IMR-90 (cell line): ENCODE measurements around the gene TMEM263. TPM values are rescaled to one million over a fixed set of nuclear protein-coding genes. Genes with fewer than 3 reads are reported as not detected.

Experiments
- ATAC-seq: fragments of 200-7000 bp; cut with Tn5 transposase; 2 replicates; pipeline ENCODE4 v1.9.1; 2020; ENCODE audit warnings: low read depth, mild to moderate bottlenecking, moderate library complexity
- BruUV-seq: library from RNA; stranded (reverse); fragments of 400-500 nt; replicated peaks from 2 replicates; lab custom pipeline; 2021; lab: Mats Ljungman, UMichigan
- CTCF ChIA-PET: fragments of 300-600 bp; formaldehyde crosslinking; extraction: SDS; loops from one replicate; lab custom pipeline; 2021; ENCODE audit warnings: antibody characterized with exemption; lab: Yijun Ruan, JAX
- POLR2A ChIA-PET: fragments of 300-600 bp; sonication (Branson Sonifier 250); formaldehyde crosslinking; loops from one replicate; lab custom pipeline; 2022; ENCODE audit warnings: antibody characterized with exemption; ENCODE audit not compliant: unreplicated experiment; lab: Charles Lee
- DNase-seq: peaks from one replicate; pipeline ENCODE4 v3.0.0; 2013
- H2AFZ ChIP-seq: replicated peaks from 2 replicates; pipeline ENCODE3; 2013; ENCODE audit warnings: low read length, mild to moderate bottlenecking; ENCODE audit not compliant: poor library complexity
- H2AK5ac ChIP-seq: 2 replicates; pipeline ENCODE4 v1.6.1; 2013; ENCODE audit warnings: low read depth, low read length, inconsistent platforms
- H2AK9ac ChIP-seq: replicated peaks from 2 replicates; pipeline ENCODE3; 2013; ENCODE audit warnings: mild to moderate bottlenecking, low read depth, low read length, moderate library complexity; ENCODE audit not compliant: poor library complexity
- H2BK120ac ChIP-seq: 2 replicates; pipeline ENCODE4 v1.6.1; 2013; ENCODE audit warnings: low read depth, low read length, inconsistent platforms
- H2BK15ac ChIP-seq: 3 replicates; pipeline ENCODE4 v1.6.1; 2013; ENCODE audit warnings: low read depth, low read length, inconsistent platforms
- H2BK20ac ChIP-seq: 2 replicates; pipeline ENCODE4 v1.6.1; 2013; ENCODE audit warnings: low read depth, mild to moderate bottlenecking, inconsistent platforms, low read length, moderate library complexity
- H2BK5ac ChIP-seq: 2 replicates; pipeline ENCODE4 v1.6.1; 2013; ENCODE audit warnings: mild to moderate bottlenecking, low read depth, low read length, inconsistent platforms; ENCODE audit not compliant: poor library complexity, severe bottlenecking
- H3K14ac ChIP-seq: replicated peaks from 2 replicates; pipeline ENCODE4 v1.6.1; 2013; ENCODE audit warnings: low read depth, low read length, inconsistent platforms
- H3K18ac ChIP-seq: 2 replicates; pipeline ENCODE4 v1.6.1; 2013; ENCODE audit warnings: low read depth, low read length, control low read depth
- H3K23ac ChIP-seq: 2 replicates; pipeline ENCODE4 v1.6.1; 2013; ENCODE audit warnings: low read depth, low read length, inconsistent platforms
- H3K27ac ChIP-seq: 2 replicates; pipeline ENCODE4 v1.5.1; 2013; ENCODE audit warnings: mild to moderate bottlenecking, control low read depth, low read length; ENCODE audit not compliant: insufficient read depth
- H3K27me3 ChIP-seq: 2 replicates; pipeline ENCODE4 v1.6.1; 2013; ENCODE audit warnings: low read length; ENCODE audit not compliant: control insufficient read depth, insufficient read depth
- H3K36me3 ChIP-seq: 2 replicates; pipeline ENCODE4 v1.6.1; 2013; ENCODE audit warnings: low read length, mixed read lengths; ENCODE audit not compliant: control insufficient read depth, insufficient read depth
- H3K4ac ChIP-seq: 2 replicates; pipeline ENCODE4 v1.6.1; 2013; ENCODE audit warnings: low read depth, low read length, inconsistent platforms
- H3K4me1 ChIP-seq: 2 replicates; pipeline ENCODE4 v1.6.1; 2013; ENCODE audit warnings: low read length, mixed read lengths; ENCODE audit not compliant: control insufficient read depth, insufficient read depth
- H3K4me2 ChIP-seq: 2 replicates; pipeline ENCODE4 v1.6.1; 2013; ENCODE audit warnings: low read depth, mild to moderate bottlenecking, control low read depth, low read length, moderate library complexity
- H3K4me3 ChIP-seq: 2 replicates; pipeline ENCODE4 v1.5.1; 2013; ENCODE audit warnings: low read depth, mild to moderate bottlenecking, control low read depth, low read length, moderate library complexity; ENCODE audit not compliant: insufficient read depth
- H3K56ac ChIP-seq: 2 replicates; pipeline ENCODE4 v1.6.1; 2013; ENCODE audit warnings: low read length, inconsistent platforms; ENCODE audit not compliant: insufficient read depth; ENCODE audit errors: extremely low read depth
- H3K79me1 ChIP-seq, 2 experiments: 2 replicates each; pipeline ENCODE4 v1.6.1; 2013; ENCODE audit warnings: low read length in 2 of 2, inconsistent platforms in 1 of 2, low read depth in 1 of 2
- H3K9ac ChIP-seq: 2 replicates; pipeline ENCODE4 v1.6.1; 2013; ENCODE audit warnings: low read depth, low read length, control low read depth
- H3K9me1 ChIP-seq: 2 replicates; pipeline ENCODE4 v1.6.1; 2013; ENCODE audit warnings: low read length, inconsistent platforms; ENCODE audit not compliant: insufficient read depth
- H3K9me3 ChIP-seq: 2 replicates; pipeline ENCODE4 v1.6.1; 2013; ENCODE audit warnings: low read length; ENCODE audit not compliant: control insufficient read depth, insufficient read depth
- H4K20me1 ChIP-seq: 2 replicates; pipeline ENCODE4 v1.6.1; 2013; ENCODE audit warnings: low read length, inconsistent platforms; ENCODE audit not compliant: insufficient read depth
- H4K5ac ChIP-seq: 2 replicates; pipeline ENCODE4 v1.6.1; 2013; ENCODE audit warnings: mild to moderate bottlenecking, low read depth, low read length, control low read depth
- H4K8ac ChIP-seq, 2 experiments: 2 replicates each; pipeline ENCODE4 v1.6.1; 2013; ENCODE audit warnings: low read depth in 2 of 2, low read length in 2 of 2, control low read depth in 1 of 2, inconsistent platforms in 1 of 2
- H4K91ac ChIP-seq: 2 replicates; pipeline ENCODE4 v1.6.1; 2013; ENCODE audit warnings: low read depth, low read length, inconsistent platforms; ENCODE audit not compliant: insufficient read depth
- BHLHE40 ChIP-seq: fragments of 150-350 bp; IDR thresholded peaks from 2 replicates; pipeline ENCODE4 v1.6.1; 2016; ENCODE audit warnings: mild to moderate bottlenecking, low read depth, low read length
- CHD1 ChIP-seq: IDR thresholded peaks from 2 replicates; pipeline ENCODE4 v1.6.1; 2012; ENCODE audit warnings: low read depth, low read length, improper control_type of control experiment
- CTCF ChIP-seq: conservative IDR thresholded peaks from 2 replicates; pipeline ENCODE4 v1.5.1; 2012; ENCODE audit warnings: mild to moderate bottlenecking, low read depth, low read length, improper control_type of control experiment
- FOS ChIP-seq: fragments of 150-350 bp; IDR thresholded peaks from 2 replicates; pipeline ENCODE4 v1.6.1; 2016; ENCODE audit warnings: low read depth, low read length
- MAFK ChIP-seq: IDR thresholded peaks from 2 replicates; pipeline ENCODE4 v1.6.1; 2012; ENCODE audit warnings: low read depth, low read length, improper control_type of control experiment
- MXI1 ChIP-seq: IDR thresholded peaks from 2 replicates; pipeline ENCODE4 v1.6.1; 2012; ENCODE audit warnings: low read depth, mild to moderate bottlenecking, low read length, moderate library complexity, borderline replicate concordance
- NFE2L2 ChIP-seq: fragments of 150-350 bp; IDR thresholded peaks from 2 replicates; pipeline ENCODE4 v1.6.1; 2016; ENCODE audit warnings: low read depth, mild to moderate bottlenecking, low read length
- RAD21 ChIP-seq: IDR thresholded peaks from 2 replicates; pipeline ENCODE4 v1.6.1; 2012; ENCODE audit warnings: low read length, improper control_type of control experiment
- RFX5 ChIP-seq: IDR thresholded peaks from 2 replicates; pipeline ENCODE4 v1.8.0; 2012; ENCODE audit warnings: low read depth, mild to moderate bottlenecking, low read length, moderate library complexity
- USF2 ChIP-seq: fragments of 150-350 bp; IDR thresholded peaks from 2 replicates; pipeline ENCODE4 v1.6.1; 2017; ENCODE audit warnings: mild to moderate bottlenecking, antibody characterized with exemption, low read length, low read depth
- WGBS, 2 experiments: methylation state at CpG; one replicate each; pipeline versions ENCODE4 v1.1.5 to v1.1.7; 2013; ENCODE audit warnings: missing lambda C conversion rate in 2 of 2; ENCODE audit not compliant: insufficient read length in 1 of 2; ENCODE audit errors: extremely low coverage in 2 of 2; 5-methylcytosine and 5-hydroxymethylcytosine counted together
- dilution Hi-C: fragments of 300-500 bp; cut with HindIII; formaldehyde crosslinking; loops from one replicate; pipeline ENCODE4 v1.14.3; 2018; ENCODE audit warnings: low sequenced_read_pairs; ENCODE audit not compliant: unreplicated experiment
- in situ Hi-C: fragments of 300-500 bp; cut with MboI; formaldehyde crosslinking; loops from 3 replicates; pipeline ENCODE4 v1.14.3; 2019; ENCODE audit warnings: low sequenced_read_pairs, inconsistent platforms, mixed read lengths
- intact Hi-C: fragments of 100-400 bp; cut with micrococcal nuclease; formaldehyde crosslinking; loops from 2 replicates; pipeline ENCODE4 v1.10.0; 2022
- polyA plus RNA-seq, 3 experiments: library from polyadenylated mRNA; depleted of rRNA; stranded (reverse); fragments of >200 nt; gene quantifications; 2 replicates each; pipeline ENCODE4 v1.2.3, GENCODE V29; 2012; ENCODE audit warnings: low replicate concordance in 1 of 3
- total RNA-seq: library from RNA; depleted of rRNA; stranded (reverse); fragments of >200 nt; gene quantifications from 2 replicates; pipeline ENCODE4 v1.2.3, GENCODE V29; 2012

Gene TMEM263
- total and polyA plus RNA-seq, 2 of the 4 experiments (the other 2 are of a cell fraction), result 47.9 to 99.7 TPM

GRCh38 chr12:106975098-106975497 is 19.4 kb downstream of the TMEM263 start:
- Histone ChIP-seq H2BK5ac (no peak overlapping the region), H3K4me3 (no peak overlapping the region), H3K23ac (no peak overlapping the region), H4K20me1 (peaks cover 53% of the 10 kb centered on the region), H2BK120ac (no peak overlapping the region), H4K8ac (no peak overlapping the region), H2AK5ac (no peak overlapping the region), H3K27ac (no peak overlapping the region), H3K9ac (no peak overlapping the region), H3K18ac (no peak overlapping the region), H3K56ac (no peak overlapping the region), H3K27me3 (no peaks in the 10 kb centered on the region), H3K79me1 (peaks cover 14 to 51% of the 10 kb centered on the region in 2 experiments), H3K36me3 (peaks cover 14% of the 10 kb centered on the region), H2AFZ (no peak overlapping the region), H4K5ac (no peak overlapping the region), H2BK15ac (no peak overlapping the region), H3K9me3 (no peaks in the 10 kb centered on the region), H3K4me2 (no peak overlapping the region), H2AK9ac (no peak overlapping the region), H2BK20ac (no peak overlapping the region), H3K4ac (no peak overlapping the region), H3K9me1 (peaks cover 14% of the 10 kb centered on the region), H3K4me1 (peaks cover 5% of the 10 kb centered on the region), H4K91ac (no peak overlapping the region), H3K14ac (no peak overlapping the region)
- no peak for DNase-seq
- dilution Hi-C loops, result no loop called here
- TF ChIP-seq BHLHE40 (no peak), USF2 (no peak), MXI1 (no peak), NFE2L2 (no peak), RAD21 (no peak), CHD1 (no peak), CTCF (no peak), FOS (no peak), RFX5 (no peak), MAFK (no peak)
- no TSS peak for BruUV-seq
- no peak for ATAC-seq
- POLR2A ChIA-PET, result no interaction called here
- CTCF ChIA-PET, result interaction anchor here (0.5 kb wide), 1 partner anchor 29 kb away, joined by 3 read pairs; no protein-coding TSS in a partner anchor
- in situ Hi-C loops, result no loop called here
- intact Hi-C loops, result no loop called here
- 100% methylated on average over 1 of the region's 8 CpGs; no CpG with 5 or more reads in 1 of the 2 experiments for WGBS, 2 experiments
